ENCODE measurements around the gene HOOK2. TPM values are rescaled to one million over a fixed set of nuclear protein-coding genes. Genes with fewer than 3 reads are reported as not detected.

Gene HOOK2
- total and polyA plus RNA-seq, 2 of the 8 experiments (the other 6 are each of a cell fraction or from before 2014, with no cell fraction given), result 23.8 to 63.2 TPM

- peak; percentile 42; the same call in 1 of the 2 replicates for TF ChIP-seq TEAD4 (IDR thresholded peaks at IDR 0.05; ENCODE audit: low read depth, low read length)
Observed at GRCh38 chr19:12793290-12794195, 18.2 kb upstream of the HOOK2 start (continued).
